ENCODE results near the gene CSMD2. TPM values are rescaled to one million over a fixed set of nuclear protein-coding genes. Genes with fewer than 3 reads are reported as not detected.

CSMD2 gene
- total RNA-seq, 1 experiment from 2014 or later: 13.2 TPM

GRCh38 chr1:33874636-33875035 is 290.4 kb downstream of the CSMD2 start:
- POLR2A ChIA-PET: no interaction called here
- Mint-ChIP-seq H3K9me3 (peaks cover 18% of the 10 kb centered on the region), H3K27me3 (ENCODE audit: low read depth) (no peaks in the 10 kb centered on the region; the same call in 1 of the 2 replicates), H3K4me3 (no peak overlapping the region), H3K36me3 (peaks cover 13% of the 10 kb centered on the region), H3K4me1 (0 out of 2 replicates have a peak, but pooled peaks cover 3% of the 10 kb centered on the region), H3K27ac (no peak overlapping the region)
- no peak for TF ChIP-seq ARID4B (CRISPR knock-in tag; IDR thresholded peaks at IDR 0.05; ENCODE audit: borderline replicate concordance)
- no peak for TF ChIP-seq TEAD1 (CRISPR knock-in tag; IDR thresholded peaks at IDR 0.05)
- no peak for TF ChIP-seq SMAD4 (CRISPR knock-in tag; IDR thresholded peaks at IDR 0.05)
- no peak for TF ChIP-seq STAT6 (CRISPR knock-in tag; conservative IDR thresholded peaks at IDR 0.05; ENCODE audit: low read depth)
- no peak for TF ChIP-seq ERG (CRISPR knock-in tag; IDR thresholded peaks at IDR 0.05)
- no peak for TF ChIP-seq NR3C1 (CRISPR knock-in tag; conservative IDR thresholded peaks at IDR 0.05; ENCODE audit: low read depth)
- TF ChIP-seq ATF2 (CRISPR knock-in tag; IDR thresholded peaks at IDR 0.05; ENCODE audit: borderline replicate concordance, low read depth): no peak
- no peak for TF ChIP-seq JAZF1 (CRISPR knock-in tag; IDR thresholded peaks at IDR 0.05)
- no peak for TF ChIP-seq ZNF416 (CRISPR knock-in tag; IDR thresholded peaks at IDR 0.05)
- TF ChIP-seq AFF4 (CRISPR knock-in tag; IDR thresholded peaks at IDR 0.05; ENCODE audit: borderline replicate concordance): no peak
- TF ChIP-seq ZNF423 (CRISPR knock-in tag; IDR thresholded peaks at IDR 0.05): no peak
- no peak for TF ChIP-seq RORB (CRISPR knock-in tag; IDR thresholded peaks at IDR 0.05)
- TF ChIP-seq PRRX2 (CRISPR knock-in tag; IDR thresholded peaks at IDR 0.05): no peak
- no peak for TF ChIP-seq TP53 (CRISPR knock-in tag; IDR thresholded peaks at IDR 0.05)
- TF ChIP-seq ESRRA (CRISPR knock-in tag; IDR thresholded peaks at IDR 0.05; ENCODE audit: borderline replicate concordance): no peak
- no peak for TF ChIP-seq ELF4 (CRISPR knock-in tag; IDR thresholded peaks at IDR 0.05; ENCODE audit: low read depth)
- no peak for TF ChIP-seq CBFB (CRISPR knock-in tag; IDR thresholded peaks at IDR 0.05; ENCODE audit: low read depth)
- no peak for TF ChIP-seq SOX15 (CRISPR knock-in tag; IDR thresholded peaks at IDR 0.05)
- no peak for TF ChIP-seq SP1 (CRISPR knock-in tag; conservative IDR thresholded peaks at IDR 0.05)
- CTCF ChIA-PET: no interaction called here
- no peak for ATAC-seq
- no peak for DNase-seq (ENCODE audit: low spot score)

Measured in WTC11 (cell line).